ENCODE results near the gene TSC2. TPM values are rescaled to one million over a fixed set of nuclear protein-coding genes. Genes with fewer than 3 reads are reported as not detected.
A peak's percentile ranks its signal among the peaks of the same experiment; 100 is the strongest.
"Not testable (repeated sequence)": the region's sequence is repeated elsewhere in the genome, so short reads cannot be mapped to it uniquely, and the experiment has no call there.

The TSC2 gene
- total RNA-seq, 4 donors from 2014 or later = 75.4 to 507 (median 111) TPM

- Histone ChIP-seq H3K27ac (peak overlapping the region in 3 of 4 donors; percentile 56 to 87 (median 86)), H3K4me1 (peaks cover 0 to 72% (median 37%) of the 10 kb centered on the region in 4 donors)
- not testable (repeated sequence) for H3K27me3 ChIP-seq, H3K4me3 ChIP-seq, H3K9me3 ChIP-seq, H3K36me3 ChIP-seq
- 35 to 37% methylated on average over 8 to 9 of the region's 9 CpGs for WGBS, 2 donors
- peak; percentile 40 to 57 for DNase-seq (ENCODE audit: low spot score in 2 of 2)
- TF ChIP-seq, protein P1, sequence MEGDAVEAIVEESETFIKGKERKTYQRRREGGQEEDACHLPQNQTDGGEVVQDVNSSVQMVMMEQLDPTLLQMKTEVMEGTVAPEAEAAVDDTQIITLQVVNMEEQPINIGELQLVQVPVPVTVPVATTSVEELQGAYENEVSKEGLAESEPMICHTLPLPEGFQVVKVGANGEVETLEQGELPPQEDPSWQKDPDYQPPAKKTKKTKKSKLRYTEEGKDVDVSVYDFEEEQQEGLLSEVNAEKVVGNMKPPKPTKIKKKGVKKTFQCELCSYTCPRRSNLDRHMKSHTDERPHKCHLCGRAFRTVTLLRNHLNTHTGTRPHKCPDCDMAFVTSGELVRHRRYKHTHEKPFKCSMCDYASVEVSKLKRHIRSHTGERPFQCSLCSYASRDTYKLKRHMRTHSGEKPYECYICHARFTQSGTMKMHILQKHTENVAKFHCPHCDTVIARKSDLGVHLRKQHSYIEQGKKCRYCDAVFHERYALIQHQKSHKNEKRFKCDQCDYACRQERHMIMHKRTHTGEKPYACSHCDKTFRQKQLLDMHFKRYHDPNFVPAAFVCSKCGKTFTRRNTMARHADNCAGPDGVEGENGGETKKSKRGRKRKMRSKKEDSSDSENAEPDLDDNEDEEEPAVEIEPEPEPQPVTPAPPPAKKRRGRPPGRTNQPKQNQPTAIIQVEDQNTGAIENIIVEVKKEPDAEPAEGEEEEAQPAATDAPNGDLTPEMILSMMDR (IDR thresholded peaks at IDR 0.05) = peak in 2 of 5 experiments; percentile 17 to 52
These were observed 73.5 kb downstream of the TSC2 start for GRCh38 chr16:2121325-2121724.

DNA sequence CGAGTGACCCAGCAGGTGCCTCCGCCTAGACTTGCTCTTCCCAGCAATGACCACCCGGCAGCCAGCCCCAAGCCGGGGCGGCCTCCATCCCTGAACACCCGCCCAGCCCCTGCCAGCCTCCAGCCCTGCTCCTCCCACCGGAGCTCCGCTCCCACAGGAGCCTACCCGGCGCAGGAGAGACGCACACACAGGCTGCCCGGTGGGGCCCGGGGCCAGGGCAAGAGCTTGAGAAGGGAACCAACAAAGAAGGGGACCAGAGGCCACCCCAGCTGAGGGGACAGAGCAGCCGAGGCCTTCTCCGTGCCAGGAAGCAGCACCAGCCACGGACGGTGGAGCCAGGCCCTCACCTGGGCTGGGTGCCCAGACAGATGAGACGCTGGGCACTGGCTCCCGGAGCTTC, 74.1 kb downstream of the TSC2 start:
- H3K36me3 ChIP-seq = peaks cover 0 to 6% (median 0%) of the 10 kb centered on the region in 3 donors
- TF ChIP-seq EP300 (IDR thresholded peaks at IDR 0.05) = no peak
- no peak for TF ChIP-seq POLR2A (IDR thresholded peaks at IDR 0.05)
- TF ChIP-seq, protein P1 (IDR thresholded peaks at IDR 0.05) = no peak
- peak overlapping the region in 3 of 4 donors; percentile 56 to 87 (median 86) for H3K27ac ChIP-seq
- H3K9me3 ChIP-seq = no peaks in the 10 kb centered on the region
- WGBS, 2 donors = 35 to 69% methylated on average over 7 to 17 of the region's 19 CpGs
- no peak overlapping the region for H3K4me3 ChIP-seq
- no peaks in the 10 kb centered on the region for H3K27me3 ChIP-seq
- no peak for DNase-seq (ENCODE audit: low spot score in 2 of 2)
- peaks cover 0 to 73% (median 42%) of the 10 kb centered on the region in 4 donors for H3K4me1 ChIP-seq

- TF ChIP-seq POLR2A (IDR thresholded peaks at IDR 0.05) (no peak), EP300 (IDR thresholded peaks at IDR 0.05) (no peak)
- TF ChIP-seq, protein P1 (IDR thresholded peaks at IDR 0.05) = no peak
- 72 to 74% methylated on average over 13 to 16 of the region's 17 CpGs for WGBS, 2 donors
- H3K9me3 ChIP-seq = no peaks in the 10 kb centered on the region
- peaks cover 0 to under 1% (median 0%) of the 10 kb centered on the region in 3 donors for H3K36me3 ChIP-seq
- no peaks in the 10 kb centered on the region for H3K27me3 ChIP-seq
- H3K4me3 ChIP-seq = no peak overlapping the region
- peaks cover 0 to 73% (median 48%) of the 10 kb centered on the region in 4 donors for H3K4me1 ChIP-seq
- H3K27ac ChIP-seq = peak overlapping the region; percentile 45 to 87 (median 71)
- DNase-seq (ENCODE audit: low spot score in 2 of 2) = no peak
These were observed 74.6 kb downstream of the TSC2 start for GRCh38 chr16:2122429-2122828.

DNA sequence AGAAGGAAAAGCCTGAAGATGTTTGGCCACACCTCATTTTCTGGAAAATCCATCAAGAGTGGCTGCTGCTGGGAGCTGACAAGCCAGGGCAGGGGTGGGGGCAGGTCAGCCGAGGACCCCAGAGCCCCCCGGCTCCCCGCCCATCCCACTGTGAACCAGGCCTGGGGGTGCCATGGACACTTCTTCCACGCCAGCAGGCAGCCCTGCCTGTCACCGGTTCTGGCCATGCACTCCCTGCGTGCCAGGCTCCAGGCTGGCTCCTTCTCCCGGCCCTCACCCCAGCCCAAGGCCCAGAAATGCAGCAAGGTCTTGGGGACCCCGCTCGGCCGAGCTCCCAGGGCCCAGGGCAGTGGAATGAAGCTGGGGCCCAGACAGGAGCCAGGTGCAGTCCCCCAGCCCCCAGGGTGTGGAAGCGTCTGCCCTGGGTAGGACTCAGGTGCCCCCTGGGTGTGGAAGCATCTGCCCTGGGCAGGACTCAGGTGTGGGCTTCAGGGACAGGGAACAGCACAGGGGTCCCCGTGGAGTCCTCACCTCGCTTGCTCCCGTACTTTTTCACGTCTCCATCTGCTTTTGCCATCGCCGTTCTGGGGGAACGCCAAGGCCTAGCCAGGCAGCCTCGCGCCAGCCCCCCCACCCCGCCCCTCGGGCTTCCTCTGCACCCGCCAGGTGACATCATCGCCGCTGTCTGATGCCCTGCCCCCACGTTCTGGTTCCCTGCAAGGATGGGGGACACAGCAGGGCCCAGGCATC, 75.3 kb downstream of the TSC2 start:
- not testable (repeated sequence) for DNase-seq (ENCODE audit: low spot score in 2 of 2); H3K4me3 ChIP-seq; H3K9me3 ChIP-seq; H3K27me3 ChIP-seq; H3K36me3 ChIP-seq
- H3K27ac ChIP-seq = peak overlapping the region; percentile 45 to 87 (median 71)
- WGBS, 2 donors = 72 to 83% methylated on average over 6 to 9 of the region's 26 CpGs
- H3K4me1 ChIP-seq = peaks cover 0 to 73% (median 50%) of the 10 kb centered on the region in 4 donors

DNA sequence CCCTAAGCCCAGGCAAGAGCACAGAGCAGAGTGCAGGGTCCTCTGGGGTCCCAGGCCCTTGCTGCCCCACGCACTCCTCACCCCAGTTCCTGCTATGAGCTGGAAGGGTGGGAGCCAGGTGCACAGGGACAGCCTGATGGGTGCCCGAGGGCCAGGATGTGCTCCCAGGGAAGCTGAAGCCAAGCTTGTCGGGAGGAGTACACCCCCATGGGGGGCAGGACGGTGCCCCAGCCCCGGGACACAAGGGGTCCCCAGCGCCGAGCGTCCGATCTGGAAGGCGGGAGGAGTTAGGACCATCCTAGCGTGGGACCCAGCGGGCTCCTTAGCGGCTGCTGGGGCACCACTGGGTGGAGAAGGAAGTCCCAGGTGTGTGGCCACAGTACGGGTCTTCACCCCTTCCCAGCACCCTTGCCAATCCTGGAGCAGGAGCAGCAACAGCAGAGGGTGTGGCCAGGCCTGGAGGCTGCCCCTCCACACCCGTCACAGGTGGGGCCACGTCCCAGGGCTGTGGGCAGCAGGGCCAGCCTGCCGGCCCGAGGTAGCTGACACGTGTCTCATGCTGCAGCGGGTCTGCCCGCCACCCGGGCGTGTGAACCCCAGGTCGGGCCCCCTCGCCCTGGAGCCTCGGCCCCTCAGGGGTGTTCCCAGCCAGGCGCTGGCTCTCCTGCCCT, 76.1 kb downstream of the TSC2 start:
- not testable (repeated sequence) for H3K9me3 ChIP-seq; H3K36me3 ChIP-seq; H3K27me3 ChIP-seq; DNase-seq (ENCODE audit: low spot score in 2 of 2)
- Histone ChIP-seq H3K4me1 (peaks cover 0 to 80% (median 56%) of the 10 kb centered on the region in 4 donors), H3K4me3 (peak overlapping the region in 3 of 4 donors; percentile 13 to 43 (median 30)), H3K27ac (peak overlapping the region; percentile 76 to 87 (median 85))
- WGBS, 2 donors = 45% methylated on average over 8 of the region's 27 CpGs; no CpG with 5 or more reads in 1 of the 2 donors

DNA sequence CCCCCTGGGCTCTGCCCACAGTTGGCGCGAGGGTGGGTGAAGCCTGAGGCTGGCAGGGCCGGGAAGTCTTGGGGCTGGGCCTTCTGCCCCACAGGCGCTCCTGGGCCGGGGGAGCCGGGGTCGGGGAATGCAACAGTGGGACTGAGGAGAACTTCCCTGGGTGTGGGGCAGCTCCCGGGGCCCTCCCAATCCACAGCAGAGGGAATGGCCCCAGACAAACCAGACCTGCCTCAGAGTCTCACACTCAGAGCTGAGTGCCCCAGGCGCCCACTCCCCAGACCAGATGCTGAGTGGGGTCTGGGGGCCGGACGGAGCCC, 76.5 kb downstream of the TSC2 start:
- H3K27ac ChIP-seq = peak overlapping the region; percentile 76 to 87 (median 85)
- H3K4me3 ChIP-seq = peak overlapping the region; percentile 9 to 43 (median 22)
- not testable (repeated sequence) for H3K9me3 ChIP-seq; H3K27me3 ChIP-seq; DNase-seq (ENCODE audit: low spot score in 2 of 2); H3K36me3 ChIP-seq
- 17% methylated on average over 8 of the region's 11 CpGs; no CpG with 5 or more reads in 1 of the 2 donors for WGBS, 2 donors
- H3K4me1 ChIP-seq = peaks cover 0 to 82% (median 59%) of the 10 kb centered on the region in 4 donors

GRCh38 chr16:2124694-2125444, 77.1 kb downstream of the TSC2 start:
- not testable (repeated sequence) for H3K36me3 ChIP-seq, H3K27me3 ChIP-seq, H3K9me3 ChIP-seq
- DNase-seq (ENCODE audit: low spot score in 2 of 2) = peak in 1 of 2 donors; percentile 40
- Histone ChIP-seq H3K27ac (peak overlapping the region; percentile 76 to 87 (median 85)), H3K4me1 (peaks cover 0 to 83% (median 60%) of the 10 kb centered on the region in 4 donors), H3K4me3 (peak overlapping the region; percentile 9 to 43 (median 22))
- 0 to 5% methylated on average over 4 to 29 of the region's 37 CpGs for WGBS, 2 donors

- DNase-seq (ENCODE audit: low spot score in 2 of 2); H3K36me3 ChIP-seq; H3K27me3 ChIP-seq; H3K9me3 ChIP-seq: not testable (repeated sequence)
- Histone ChIP-seq H3K4me3 (peak overlapping the region in 2 of 4 donors; percentile 13 to 43), H3K4me1 (peaks cover 0 to 87% (median 63%) of the 10 kb centered on the region in 4 donors), H3K27ac (peak overlapping the region; percentile 76 to 87 (median 85))
- WGBS, 2 donors = 30 to 40% methylated on average over 10 of the region's 11 CpGs
These were observed 77.8 kb downstream of the TSC2 start for GRCh38 chr16:2125609-2126008.
